Peyer's patch (tissue), 4 donors: ENCODE measurements around the gene PPP1R36. TPM values are rescaled to one million over a fixed set of nuclear protein-coding genes. Genes with fewer than 3 reads are reported as not detected.

ENCODE experiments used
- DNase-seq, 3 donors: peaks; one replicate each; pipeline ENCODE4 v3.0.0-alpha.2; 2017 to 2019
- H3K27ac ChIP-seq, 4 donors: fragments of 200-600 bp; sonication (generic); one replicate each; pipeline ENCODE4 v1.5.1; 2016 to 2019
- H3K27me3 ChIP-seq, 2 donors: fragments of 200-600 bp; sonication (generic); one replicate each; pipeline ENCODE4 v1.5.1; 2019
- H3K36me3 ChIP-seq, 3 donors: fragments of 200-600 bp; sonication (generic); one replicate each; pipeline ENCODE4 v1.5.1; 2016 to 2019
- H3K4me1 ChIP-seq, 4 donors: fragments of 200-600 bp; sonication (generic); one replicate each; pipeline ENCODE4 v1.5.1; 2016 to 2019
- H3K4me3 ChIP-seq, 4 donors: fragments of 200-600 bp; sonication (generic); 1 replicate in 3 of 4; 2 replicates in 1 of 4; pipeline ENCODE4 v1.5.1; 2016 to 2019; ENCODE audit warnings: mild to moderate bottlenecking in 1 of 4
- H3K9me3 ChIP-seq, 4 donors: fragments of 200-600 bp; sonication (generic); one replicate each; pipeline ENCODE4 v1.5.1; 2016 to 2019; ENCODE audit warnings: mild to moderate bottlenecking in 1 of 4
- POLR2A ChIP-seq, 2 donors: fragments of 450-650 bp; IDR thresholded peaks; one replicate each; pipeline ENCODE4 v1.5.1; 2017; ENCODE audit warnings: antibody characterized with exemption in 2 of 2, mild to moderate bottlenecking in 2 of 2, moderate library complexity in 2 of 2
- total RNA-seq, 4 donors: library from RNA; depleted of rRNA; stranded (reverse); fragments of >200 nt; gene quantifications; one replicate each; pipeline ENCODE4 v1.1.0, GENCODE V29; 2016
- TF ChIP-seq, protein P1 (sequence below), 6 experiments: fragments of 450-650 bp in 4 of 6; fragments of 200-600 bp in 2 of 6; sonication (generic) in 1 of 6; IDR thresholded peaks; one replicate each; pipeline ENCODE4 v1.5.1; 2017 to 2019; ENCODE audit warnings: antibody characterized with exemption in 6 of 6, mild to moderate bottlenecking in 3 of 6, moderate library complexity in 1 of 6

PPP1R36 gene
- total RNA-seq, 4 donors from 2014 or later, result 1.9 to 7.4 (median 2.1) TPM; not detected in 1

DNA sequence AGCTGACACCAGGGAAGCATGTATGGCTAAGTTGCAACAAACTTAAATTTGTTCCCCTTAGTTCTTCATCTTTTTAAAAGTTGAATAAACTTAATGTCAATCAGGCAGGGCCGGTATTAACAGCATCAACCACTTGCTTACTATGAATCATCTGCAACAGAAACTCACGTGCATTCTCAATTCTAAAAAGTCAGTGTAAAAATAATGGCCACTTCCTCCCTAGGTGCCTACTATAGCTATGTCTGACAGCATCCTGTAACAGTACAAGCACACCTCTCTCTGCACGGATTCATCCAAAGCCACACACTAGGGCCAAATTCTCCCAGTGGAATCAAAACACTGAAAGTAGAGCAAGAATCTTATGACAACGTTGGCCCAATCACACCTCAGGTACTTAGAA is 48.6 kb downstream of the PPP1R36 start:
- no peak for DNase-seq
- no peak for TF ChIP-seq POLR2A (IDR thresholded peaks at IDR 0.05)
- Histone ChIP-seq H3K36me3 (no peaks in the 10 kb centered on the region), H3K4me3 (no peak overlapping the region), H3K27ac (no peak overlapping the region), H3K27me3 (no peaks in the 10 kb centered on the region), H3K4me1 (no peaks in the 10 kb centered on the region), H3K9me3 (no peaks in the 10 kb centered on the region)

DNA sequence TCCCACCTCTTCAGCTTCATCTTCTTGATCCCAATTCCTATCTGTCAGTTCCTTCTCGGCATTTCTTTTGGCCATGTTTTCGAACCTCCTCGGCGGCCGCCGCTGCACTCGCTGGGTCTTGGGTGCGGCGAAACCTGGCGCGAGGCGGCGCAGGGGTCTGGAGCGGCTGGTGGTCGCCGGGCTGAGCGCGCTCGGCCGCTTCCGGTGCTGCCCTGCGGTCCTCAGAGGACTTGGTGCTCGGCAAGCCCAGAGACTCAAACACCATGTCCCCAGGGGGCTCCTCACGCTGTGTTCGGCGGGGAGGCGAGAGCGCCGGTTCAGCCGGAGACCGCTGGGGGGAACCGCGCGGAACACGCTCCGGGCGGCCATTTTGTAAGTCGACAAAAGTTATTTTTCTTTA is 51.8 kb downstream of the PPP1R36 start:
- no peak for TF ChIP-seq POLR2A (IDR thresholded peaks at IDR 0.05)
- TF ChIP-seq, protein P1, sequence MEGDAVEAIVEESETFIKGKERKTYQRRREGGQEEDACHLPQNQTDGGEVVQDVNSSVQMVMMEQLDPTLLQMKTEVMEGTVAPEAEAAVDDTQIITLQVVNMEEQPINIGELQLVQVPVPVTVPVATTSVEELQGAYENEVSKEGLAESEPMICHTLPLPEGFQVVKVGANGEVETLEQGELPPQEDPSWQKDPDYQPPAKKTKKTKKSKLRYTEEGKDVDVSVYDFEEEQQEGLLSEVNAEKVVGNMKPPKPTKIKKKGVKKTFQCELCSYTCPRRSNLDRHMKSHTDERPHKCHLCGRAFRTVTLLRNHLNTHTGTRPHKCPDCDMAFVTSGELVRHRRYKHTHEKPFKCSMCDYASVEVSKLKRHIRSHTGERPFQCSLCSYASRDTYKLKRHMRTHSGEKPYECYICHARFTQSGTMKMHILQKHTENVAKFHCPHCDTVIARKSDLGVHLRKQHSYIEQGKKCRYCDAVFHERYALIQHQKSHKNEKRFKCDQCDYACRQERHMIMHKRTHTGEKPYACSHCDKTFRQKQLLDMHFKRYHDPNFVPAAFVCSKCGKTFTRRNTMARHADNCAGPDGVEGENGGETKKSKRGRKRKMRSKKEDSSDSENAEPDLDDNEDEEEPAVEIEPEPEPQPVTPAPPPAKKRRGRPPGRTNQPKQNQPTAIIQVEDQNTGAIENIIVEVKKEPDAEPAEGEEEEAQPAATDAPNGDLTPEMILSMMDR (IDR thresholded peaks at IDR 0.05), result no peak
- Histone ChIP-seq H3K4me1 (no peaks in the 10 kb centered on the region), H3K36me3 (no peaks in the 10 kb centered on the region), H3K9me3 (no peaks in the 10 kb centered on the region), H3K27me3 (no peaks in the 10 kb centered on the region), H3K27ac (no peak overlapping the region), H3K4me3 (no peak overlapping the region)
- DNase-seq, result no peak

DNA sequence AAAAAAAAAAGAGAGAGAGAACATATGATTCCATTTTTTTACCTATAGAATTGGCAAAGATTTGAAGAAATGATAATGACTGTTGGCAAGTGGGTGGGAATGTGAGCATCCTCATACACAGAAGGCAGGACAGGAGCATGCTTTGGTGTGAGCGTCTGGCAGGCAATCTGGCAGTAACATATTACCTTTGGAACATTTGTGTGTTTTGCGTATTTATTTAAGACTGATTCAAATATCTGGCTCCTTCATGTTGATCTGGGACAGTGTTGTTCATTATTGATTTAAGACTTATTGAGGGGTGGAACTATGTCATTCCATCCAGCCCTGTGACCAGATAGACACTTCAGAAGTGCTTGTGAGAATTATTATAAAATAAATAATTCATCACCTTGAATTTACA is 53.1 kb downstream of the PPP1R36 start:
- no peaks in the 10 kb centered on the region for H3K4me1 ChIP-seq
- TF ChIP-seq POLR2A (IDR thresholded peaks at IDR 0.05), result no peak
- TF ChIP-seq, protein P1 (IDR thresholded peaks at IDR 0.05), result no peak
- no peaks in the 10 kb centered on the region for H3K9me3 ChIP-seq
- H3K4me3 ChIP-seq, result no peak overlapping the region
- H3K36me3 ChIP-seq, result no peaks in the 10 kb centered on the region
- no peaks in the 10 kb centered on the region for H3K27me3 ChIP-seq
- H3K27ac ChIP-seq, result no peak overlapping the region
- no peak for DNase-seq

DNA sequence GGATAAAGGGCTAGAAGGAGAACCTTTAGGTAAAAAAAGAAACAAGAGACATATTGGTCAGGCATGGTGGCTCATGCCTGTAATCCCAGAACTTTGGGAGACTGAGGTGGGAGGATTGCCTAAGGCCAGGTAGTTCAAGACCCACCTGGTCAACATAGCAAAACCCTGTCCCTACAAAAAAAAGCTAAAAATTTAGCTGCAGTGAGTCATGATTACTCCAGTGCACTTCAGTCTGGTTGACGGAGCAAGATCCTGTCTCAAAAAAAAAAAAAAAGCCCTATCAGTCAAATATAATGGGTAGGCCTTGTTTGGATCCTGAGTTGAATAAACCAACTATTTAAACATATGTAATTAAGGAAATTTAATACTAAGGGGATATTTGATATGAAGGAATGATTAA is 54.2 kb downstream of the PPP1R36 start:
- DNase-seq, result no peak
- no peaks in the 10 kb centered on the region for H3K9me3 ChIP-seq
- no peak overlapping the region for H3K27ac ChIP-seq

DNA sequence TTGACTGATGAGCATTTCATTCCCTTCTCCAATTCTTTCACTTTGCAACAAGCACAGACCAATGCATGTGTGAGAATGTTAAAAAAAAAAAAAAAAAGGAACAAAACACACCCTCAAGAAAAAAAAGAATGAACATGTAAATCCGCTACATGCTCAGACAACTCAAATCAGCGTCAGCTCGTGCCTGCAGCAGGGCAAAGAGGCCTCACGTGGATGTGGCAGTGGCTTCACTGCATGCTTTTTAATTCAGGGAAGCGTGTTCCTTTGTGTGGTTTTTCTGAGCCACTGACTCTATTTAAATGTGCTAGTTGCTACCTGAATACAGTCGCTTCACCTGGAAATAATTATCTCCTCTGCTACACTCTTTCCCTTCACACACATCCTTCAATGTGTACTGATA is 55.1 kb downstream of the PPP1R36 start:
- no peaks in the 10 kb centered on the region for H3K9me3 ChIP-seq
- no peak for DNase-seq
- H3K27me3 ChIP-seq, result no peaks in the 10 kb centered on the region
- no peaks in the 10 kb centered on the region for H3K4me1 ChIP-seq
- no peaks in the 10 kb centered on the region for H3K36me3 ChIP-seq
- H3K4me3 ChIP-seq, result no peak overlapping the region
- TF ChIP-seq POLR2A (IDR thresholded peaks at IDR 0.05), result no peak
- TF ChIP-seq, protein P1 (IDR thresholded peaks at IDR 0.05), result no peak
- no peak overlapping the region for H3K27ac ChIP-seq

More for the DNA sequence above, 54.2 kb downstream of the PPP1R36 start:
- Histone ChIP-seq H3K4me1 (no peaks in the 10 kb centered on the region), H3K27me3 (no peaks in the 10 kb centered on the region), H3K4me3 (no peak overlapping the region), H3K36me3 (no peaks in the 10 kb centered on the region)
- TF ChIP-seq, protein P1 (IDR thresholded peaks at IDR 0.05), result no peak
- TF ChIP-seq POLR2A (IDR thresholded peaks at IDR 0.05), result no peak

DNA sequence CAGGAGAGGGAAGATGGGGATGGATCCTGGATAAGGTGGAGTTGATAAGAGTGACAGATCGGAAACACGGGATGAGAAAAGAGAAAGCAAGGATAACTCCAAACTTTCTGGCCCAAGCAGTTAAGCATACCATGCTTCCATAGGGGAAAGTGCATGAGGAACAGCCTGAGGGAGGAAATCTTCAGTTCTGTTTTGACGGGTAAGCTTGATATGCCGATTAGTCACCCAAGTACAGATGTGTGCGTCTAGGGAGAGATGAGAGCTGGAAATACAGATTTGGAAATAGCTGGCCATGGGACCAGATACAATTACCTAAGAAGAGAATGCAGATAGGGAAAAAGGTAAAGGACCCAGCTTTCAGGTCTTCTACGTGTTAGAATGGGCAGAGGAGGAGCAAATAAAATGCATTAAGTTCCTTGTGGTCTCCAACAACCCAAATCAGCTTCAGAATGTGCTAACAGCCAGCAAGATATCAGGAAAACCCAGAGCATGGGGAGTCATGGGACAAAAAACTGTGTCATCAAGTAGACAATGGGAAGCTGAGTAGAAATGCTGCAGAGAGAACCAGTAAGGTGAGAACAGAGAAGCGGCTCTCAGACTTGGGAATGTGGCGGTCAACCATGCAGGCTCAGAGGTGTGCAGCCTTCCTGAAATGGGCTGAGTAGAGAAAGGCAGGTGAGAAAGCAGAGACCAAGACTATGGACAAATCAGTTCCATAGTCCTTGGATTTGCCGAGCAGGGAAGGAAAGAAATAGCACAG is 56.3 kb downstream of the PPP1R36 start:
- TF ChIP-seq, protein P1 (IDR thresholded peaks at IDR 0.05), result no peak
- no peak for TF ChIP-seq POLR2A (IDR thresholded peaks at IDR 0.05)
- no peaks in the 10 kb centered on the region for H3K36me3 ChIP-seq
- no peak for DNase-seq

More for the DNA sequence above, 56.3 kb downstream of the PPP1R36 start:
- no peaks in the 10 kb centered on the region for H3K27me3 ChIP-seq
- no peaks in the 10 kb centered on the region for H3K4me1 ChIP-seq
- no peak overlapping the region for H3K4me3 ChIP-seq
- no peaks in the 10 kb centered on the region for H3K9me3 ChIP-seq
- no peak overlapping the region for H3K27ac ChIP-seq
